ENCODE results near the gene SPATS2.

DNA sequence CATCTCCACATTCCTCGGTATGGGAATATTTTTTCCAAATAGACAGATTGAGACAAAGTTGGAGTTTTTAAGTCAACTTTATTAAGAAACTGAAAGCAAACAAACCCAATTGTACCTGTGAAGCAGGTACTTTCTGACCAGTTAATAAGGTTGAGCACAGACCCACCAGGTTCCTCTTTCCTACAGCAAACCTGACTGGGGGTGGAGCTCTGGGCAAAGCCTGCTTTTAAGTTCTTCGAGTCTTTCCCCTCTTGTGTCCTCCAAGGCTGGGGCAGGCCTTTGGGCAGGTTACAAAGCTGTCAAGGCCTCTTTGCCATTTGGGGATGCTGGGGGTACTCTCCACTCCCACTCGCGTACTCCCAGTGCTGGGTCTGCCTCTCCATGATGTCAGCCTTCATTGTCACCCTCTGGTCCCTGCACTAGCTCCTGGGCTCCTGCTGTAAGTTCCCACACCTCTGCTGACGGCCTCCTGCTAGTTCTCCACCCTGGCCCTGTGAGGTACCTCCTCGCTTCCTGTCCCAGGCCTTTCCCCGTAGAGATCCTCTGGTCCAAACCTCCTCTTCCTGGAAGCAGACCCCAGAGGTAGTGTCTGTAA lies 174.7 kb downstream of the SPATS2 start:
- TF ChIP-seq CTCF (IDR thresholded peaks at IDR 0.05; ENCODE audit: insufficient read depth, low read length, poor library complexity, severe bottlenecking): no peak
- no peak for TF ChIP-seq EZH2phosphoT487 (conservative IDR thresholded peaks at IDR 0.05; ENCODE audit: low read length)

All from SU-DHL-6 (cell line).